HepG2 (cell line): ENCODE data around the gene ATRAID. TPM values are rescaled to one million over a fixed set of nuclear protein-coding genes. Genes with fewer than 3 reads are reported as not detected.

Experiments used
- ATAC-seq: fragments of 200-7000 bp; cut with Tn5 transposase; 3 replicates; pipeline ENCODE4 v1.9.1; 2020; ENCODE audit warnings: mild to moderate bottlenecking, moderate library complexity
- Bru-seq: library from RNA; stranded (reverse); fragments of 400-500 nt; gene quantifications from one replicate; lab custom pipeline; 2021; lab: Mats Ljungman, UMichigan
- BruChase-seq, 2 experiments: library from RNA; stranded (reverse); fragments of 400-500 nt; gene quantifications; one replicate each; lab custom pipeline; 2021; lab: Mats Ljungman, UMichigan
- BruUV-seq: library from RNA; stranded (reverse); fragments of 400-500 nt; replicated peaks from 2 replicates; lab custom pipeline; 2021; lab: Mats Ljungman, UMichigan
- CTCF ChIA-PET: fragments of 300-600 bp; formaldehyde crosslinking; extraction: SDS; loops from one replicate; lab custom pipeline; 2021; ENCODE audit warnings: low total read pairs, inconsistent platforms, low intra/inter-chr PET ratio; lab: Yijun Ruan, JAX
- POLR2A ChIA-PET: fragments of 350-600 bp; sonication (Branson Sonifier 250); formaldehyde crosslinking; loops from one replicate; lab custom pipeline; 2020; ENCODE audit warnings: antibody characterized with exemption, inconsistent platforms; lab: Yijun Ruan, JAX
- DNase-seq: peaks from one replicate; pipeline ENCODE4 v3.0.0-alpha.2; 2015; ENCODE audit warnings: low spot score
- FAIRE-seq: peaks from 3 replicates; lab custom pipeline; 2011; peaks lifted over from hg19 to GRCh38; lab: Jason Lieb, UNC
- H2AFZ ChIP-seq: one replicate; pipeline ENCODE4 v1.6.1; 2011; ENCODE audit warnings: low read length, inconsistent platforms
- H3K27ac ChIP-seq: fragments of 300-600 bp; 3 replicates; pipeline ENCODE4 v1.8.0; 2011; ENCODE audit warnings: mixed run types, mild to moderate bottlenecking, mixed read lengths, low read length, inconsistent platforms; ENCODE audit not compliant: insufficient read depth; ENCODE audit errors: extremely low read length
- H3K27me3 ChIP-seq, 2 experiments: fragments of 200-600 bp in 1 of 2; 2 replicates in 1 of 2; 3 replicates in 1 of 2; pipeline versions ENCODE4 v1.6.0 to v1.8.0; 2011; ENCODE audit warnings: low read length in 2 of 2, mild to moderate bottlenecking in 2 of 2, moderate library complexity in 2 of 2, inconsistent platforms in 1 of 2; ENCODE audit not compliant: insufficient read depth in 2 of 2, control insufficient read depth in 1 of 2
- H3K36me3 ChIP-seq, 2 experiments: fragments of 200-600 bp in 1 of 2; replicated peaks in 1 of 2; 2 replicates in 1 of 2; 3 replicates in 1 of 2; pipeline versions ENCODE4 v1.5.1 to v1.8.0; 2011; ENCODE audit warnings: low read length in 2 of 2, inconsistent platforms in 1 of 2; ENCODE audit not compliant: insufficient read depth in 2 of 2, control insufficient read depth in 1 of 2
- H3K4me1 ChIP-seq: 2 replicates; pipeline ENCODE4 v1.5.1; 2012; ENCODE audit warnings: low read length, inconsistent platforms; ENCODE audit not compliant: insufficient read depth
- H3K4me2 ChIP-seq: 2 replicates; pipeline ENCODE4 v1.6.0; 2011; ENCODE audit warnings: low read depth, low read length, inconsistent platforms
- H3K4me3 ChIP-seq, 3 experiments: fragments of 200-600 bp in 1 of 3; sonication (generic), shearing (Covaris generic) in 1 of 3; replicated peaks in 1 of 3; 2 replicates each; pipeline ENCODE4 v1.5.1; 2011 to 2016; ENCODE audit warnings: low read length in 3 of 3, inconsistent platforms in 2 of 3, low read depth in 2 of 3, mild to moderate bottlenecking in 2 of 3, control low read depth in 1 of 3, mixed read lengths in 1 of 3; ENCODE audit not compliant: insufficient read depth in 1 of 3
- H3K79me2 ChIP-seq: one replicate; pipeline ENCODE4 v1.6.1; 2011; ENCODE audit warnings: low read length, inconsistent platforms; ENCODE audit not compliant: insufficient read depth
- H3K9ac ChIP-seq: 2 replicates; pipeline ENCODE4 v1.6.0; 2011; ENCODE audit warnings: mild to moderate bottlenecking, low read depth, low read length, inconsistent platforms; ENCODE audit not compliant: insufficient read depth
- H3K9me3 ChIP-seq: 2 replicates; pipeline ENCODE4 v1.5.1; 2012; ENCODE audit warnings: mild to moderate bottlenecking, low read length
- H4K20me1 ChIP-seq: 2 replicates; pipeline ENCODE4 v1.6.0; 2011; ENCODE audit warnings: inconsistent platforms, mild to moderate bottlenecking, low read length, moderate library complexity; ENCODE audit not compliant: insufficient read depth
- FOXP1 ChIP-seq, 2 experiments: fragments of 450-650 bp in 1 of 2; IDR thresholded peaks; 2 replicates each; pipeline ENCODE4 v1.6.1; 2017 to 2018; ENCODE audit warnings: antibody characterized with exemption in 1 of 2
- MAZ ChIP-seq, 2 experiments: sonication (generic) in 1 of 2; formaldehyde crosslinking in 1 of 2; IDR thresholded peaks; 2 replicates each; pipeline versions ENCODE4 v1.5.0 to v1.6.1; 2012 to 2020; ENCODE audit warnings: low read depth in 2 of 2, mild to moderate bottlenecking in 2 of 2, borderline replicate concordance in 1 of 2, improper control_type of control experiment in 1 of 2, low read length in 1 of 2, missing genetic modification reagents in 1 of 2, moderate library complexity in 1 of 2
- MBD4 ChIP-seq: IDR thresholded peaks from 2 replicates; pipeline ENCODE4 v1.6.1; 2012; ENCODE audit warnings: low read length, inconsistent platforms, borderline replicate concordance
- MBNL3 ChIP-seq: fragments of 250-450 bp; sonication (Bioruptor Pico); conservative IDR thresholded peaks from 2 replicates; pipeline ENCODE4 v1.8.0; 2022; ENCODE audit warnings: mild to moderate bottlenecking, inconsistent platforms
- MED13 ChIP-seq: sonication (generic); formaldehyde crosslinking; IDR thresholded peaks from 2 replicates; pipeline ENCODE4 v1.5.0; 2020; ENCODE audit warnings: missing genetic modification reagents
- MIER3 ChIP-seq: IDR thresholded peaks from 2 replicates; pipeline ENCODE4 v1.6.1; 2016; ENCODE audit warnings: missing compliant biosample characterization, borderline replicate concordance
- MYC ChIP-seq: sonication (generic); formaldehyde crosslinking; IDR thresholded peaks from 2 replicates; pipeline ENCODE4 v1.9.0; 2021; ENCODE audit warnings: missing genetic modification reagents, borderline replicate concordance
- NFYC ChIP-seq: IDR thresholded peaks from 2 replicates; pipeline ENCODE4 v1.6.1; 2016; ENCODE audit warnings: missing genetic modification reagents, missing compliant biosample characterization
- SALL2 ChIP-seq: sonication (generic); formaldehyde crosslinking; IDR thresholded peaks from 2 replicates; pipeline ENCODE4 v1.8.1; 2023; ENCODE audit warnings: mild to moderate bottlenecking, missing genetic modification reagents, inconsistent platforms
- SOX5 ChIP-seq: IDR thresholded peaks from 2 replicates; pipeline ENCODE4 v1.6.1; 2016; ENCODE audit warnings: borderline replicate concordance
- ZFP41 ChIP-seq: sonication (generic); formaldehyde crosslinking; IDR thresholded peaks from 2 replicates; pipeline ENCODE4 v1.4.0; 2020; ENCODE audit warnings: mild to moderate bottlenecking, missing genetic modification reagents, borderline replicate concordance
- ZNF510 ChIP-seq: sonication (generic); formaldehyde crosslinking; IDR thresholded peaks from 2 replicates; pipeline ENCODE4 v1.4.0; 2020; ENCODE audit warnings: low read depth, mild to moderate bottlenecking, missing genetic modification reagents
- ZNF557 ChIP-seq: sonication (generic); formaldehyde crosslinking; IDR thresholded peaks from 2 replicates; pipeline ENCODE4 v1.4.0; 2020; ENCODE audit warnings: missing genetic modification reagents
- ZSCAN20 ChIP-seq: sonication (generic); formaldehyde crosslinking; IDR thresholded peaks from 2 replicates; pipeline ENCODE4 v1.4.0; 2020; ENCODE audit warnings: missing genetic modification reagents, mild to moderate bottlenecking, borderline replicate concordance
- WGBS: methylation state at CpG from one replicate; pipeline ENCODE4 v1.1.6; 2017; ENCODE audit warnings: low lambda C conversion rate; 5-methylcytosine and 5-hydroxymethylcytosine counted together
- in situ Hi-C: cut with HindIII; loops from 2 replicates; pipeline ENCODE4 v1.10.0; 2017; ENCODE audit warnings: low pct_unique_long_range_greater_than_20kb; ENCODE audit not compliant: extremely low pct_ligation_motif_present
- intact Hi-C: fragments of 100-400 bp; cut with micrococcal nuclease; formaldehyde crosslinking; loops from one replicate; pipeline ENCODE4 v1.10.0; 2022; ENCODE audit not compliant: unreplicated experiment
- long read RNA-seq, 2 experiments: library from RNA in 1 of 2; library from polyadenylated mRNA in 1 of 2; stranded (forward) in 1 of 2; unstranded in 1 of 2; transcript quantifications; one replicate each; pipeline ENCODE4 v2.0.0, GENCODE V29; 2019 to 2022
- polyA minus RNA-seq, 3 experiments: library from RNA; depleted of rRNA, polyadenylated mRNA; stranded (reverse); fragments of >200 nt; gene quantifications; 2 replicates each; pipeline ENCODE4 v1.2.3, GENCODE V29; 2011; ENCODE audit warnings: low replicate concordance in 1 of 3
- polyA plus RNA-seq, 8 experiments: library from polyadenylated mRNA; depleted of rRNA in 3 of 8; stranded (reverse) in 7 of 8; unstranded in 1 of 8; fragments of >200 nt; fragmentation: Illumina TruSeq in 4 of 8; extraction: Trizol in 4 of 8; gene quantifications; 2 replicates each; pipeline versions ENCODE4 v1.2.1 to v1.2.3, GENCODE V29; 2011 to 2016; ENCODE audit warnings: low read depth in 4 of 8, missing spikeins in 1 of 8, mixed read lengths in 1 of 8; ENCODE audit not compliant: insufficient read depth in 1 of 8
- total RNA-seq, 5 experiments: library from RNA; depleted of rRNA; stranded (reverse); fragments of >200 nt; fragmentation: Illumina TruSeq; extraction: Trizol; gene quantifications; 2 replicates each; pipeline ENCODE4 v1.2.3, GENCODE V29; 2016; ENCODE audit warnings: low read depth in 1 of 5
- TF ChIP-seq, protein P1 (sequence below): IDR thresholded peaks from 2 replicates; pipeline ENCODE4 v1.6.1; 2012; ENCODE audit warnings: low read depth, low read length, improper control_type of control experiment

Gene ATRAID
- total RNA-seq (2016; rRNA removed; fragmentation: Illumina TruSeq; extraction: Trizol) (130 and 207 TPM in 2 replicates), polyA plus RNA-seq (2011; rRNA removed) (280 and 382 TPM in 2 replicates), polyA minus RNA-seq (2011; rRNA and poly(A)+ RNA removed; ENCODE audit: low replicate concordance) (164 and 175 TPM in 2 replicates), Bru-seq, nascent RNA (percentile 96 among the genes with signal in this experiment), BruChase-seq, experiment 1, labeled RNA remaining after a 6-hour chase (percentile 93 among the genes with signal in this experiment), BruChase-seq, experiment 2, labeled RNA remaining after a 2-hour chase (percentile 89 among the genes with signal in this experiment)
- 237 and 301 TPM in 2 replicates for total RNA-seq (2016; cell fraction: cytosol; rRNA removed; fragmentation: Illumina TruSeq; extraction: Trizol; ENCODE audit: low read depth)
- 124 and 208 TPM in 2 replicates for total RNA-seq (2016; cell fraction: insoluble cytoplasmic fraction; rRNA removed; fragmentation: Illumina TruSeq; extraction: Trizol)
- 240 and 276 TPM in 2 replicates for total RNA-seq (2016; cell fraction: membrane; rRNA removed; fragmentation: Illumina TruSeq; extraction: Trizol)
- total RNA-seq (2016; cell fraction: nucleus; rRNA removed; fragmentation: Illumina TruSeq; extraction: Trizol), result 132 and 154 TPM in 2 replicates
- 388 and 397 TPM in 2 replicates for polyA plus RNA-seq (2011; cell fraction: cytosol; rRNA removed)
- polyA plus RNA-seq (2011; cell fraction: nucleus; rRNA removed), result 165 and 172 TPM in 2 replicates
- 120 and 153 TPM in 2 replicates for polyA plus RNA-seq (2012)
- 273 and 357 TPM in 2 replicates for polyA plus RNA-seq (2016; cell fraction: cytosol; fragmentation: Illumina TruSeq; extraction: Trizol; ENCODE audit: low read depth)
- 125 and 139 TPM in 2 replicates for polyA plus RNA-seq (2016; cell fraction: insoluble cytoplasmic fraction; fragmentation: Illumina TruSeq; extraction: Trizol; ENCODE audit: low read depth)
- polyA plus RNA-seq (2016; cell fraction: membrane; fragmentation: Illumina TruSeq; extraction: Trizol; ENCODE audit: low read depth), result 241 and 285 TPM in 2 replicates
- polyA plus RNA-seq (2016; cell fraction: nucleus; fragmentation: Illumina TruSeq; extraction: Trizol; ENCODE audit: insufficient read depth, low read depth), result 232 and 249 TPM in 2 replicates
- polyA minus RNA-seq (2011; cell fraction: cytosol; rRNA and poly(A)+ RNA removed), result 98.3 and 110 TPM in 2 replicates
- polyA minus RNA-seq (2011; cell fraction: nucleus; rRNA and poly(A)+ RNA removed), result 161 and 181 TPM in 2 replicates
- long read RNA-seq, experiment 1, transcript ATRAID-202 (7 exons, 1,059 nt), result minor isoform, 90 of 362 reads
- long read RNA-seq, experiment 1, transcript ATRAID-201 (7 exons, 1,240 nt), result major isoform, 262 of 362 reads
- long read RNA-seq, experiment 1, partial matches to known transcripts, result 3 of 362 reads
- long read RNA-seq, experiment 1, other reads (novel, unspliced or antisense), result 4 of 362 reads
- long read RNA-seq, experiment 2, transcript ATRAID-202 (7 exons, 1,059 nt), result minor isoform, 57 of 328 reads
- long read RNA-seq, experiment 2, transcript ATRAID-204 (2 exons, 561 nt), result minor isoform, 6 of 328 reads
- long read RNA-seq, experiment 2, transcript ATRAID-201 (7 exons, 1,240 nt), result major isoform, 245 of 328 reads
- long read RNA-seq, experiment 2, partial matches to known transcripts, result 8 of 328 reads
- long read RNA-seq, experiment 2, other reads (novel, unspliced or antisense), result 12 of 328 reads

- CTCF ChIA-PET, result no interaction called here
- Histone ChIP-seq H3K9me3 (no peaks in the 10 kb centered on the region), H3K79me2 (peaks cover 47% of the 10 kb centered on the region), H3K36me3 (peaks cover 13 to 41% of the 10 kb centered on the region in 2 experiments), H3K4me3 (peak within 1 kb of the TSS; percentile 87 to 93 (median 89)), H2AFZ (no peak within 1 kb of the TSS), H3K9ac (peak within 1 kb of the TSS; percentile 99), H3K27me3 (no peaks in the 10 kb centered on the region; a peak in 1 of 5 replicates), H3K4me2 (peak within 1 kb of the TSS; percentile 99), H3K4me1 (peaks cover 67% of the 10 kb centered on the region), H3K27ac (peak within 1 kb of the TSS; percentile 97), H4K20me1 (no peaks in the 10 kb centered on the region)
- ATAC-seq (peak; percentile 91), DNase-seq (peak; percentile 82), FAIRE-seq (peak; percentile 4)
- WGBS, result 0% methylated on average over 5 of the region's 73 CpGs
- POLR2A ChIA-PET, result interaction anchor here (0.6 to 3.0 kb wide), 32 partner anchors 9 to 216 kb away, joined by 3 to 15 read pairs (median 5); partner anchors contain the start of genes ABHD1, AGBL5, CGREF1 and KHK
- in situ Hi-C loops, result no loop called here
- intact Hi-C loops, result loop anchor here (5.0 kb wide), 1 partner anchor 115 kb away; no protein-coding TSS in a partner anchor
- BruUV-seq, result no TSS peak
- TF ChIP-seq MBD4 (no peak), SOX5 (peak; percentile 39; the same call in 1 of the 2 replicates), ZNF557 (CRISPR knock-in tag) (no peak), ZSCAN20 (CRISPR knock-in tag) (0 out of 2 replicates have a peak, but pooled peaks have one; percentile 17), MYC (peak; percentile 3), MED13 (peak; percentile 73; the same call in 1 of the 2 replicates), NFYC (CRISPR knock-in tag) (no peak; the same call in 1 of the 2 replicates), MIER3 (CRISPR knock-in tag) (no peak; the same call in 1 of the 2 replicates), ZFP41 (CRISPR knock-in tag) (peak; percentile 84; the same call in 1 of the 2 replicates), SALL2 (CRISPR knock-in tag) (peak; percentile 97), MBNL3 (CRISPR knock-in tag) (no peak), FOXP1 (IDR thresholded peaks at IDR 0.05) (no peak), FOXP1 (CRISPR knock-in tag; IDR thresholded peaks at IDR 0.05) (no peak), ZNF510 (CRISPR knock-in tag) (0 out of 2 replicates have a peak, but pooled peaks have one; percentile 68), MAZ (IDR thresholded peaks at IDR 0.05; ENCODE audit: borderline replicate concordance, low read depth, low read length) (peak; percentile 73), MAZ (CRISPR knock-in tag; IDR thresholded peaks at IDR 0.05; ENCODE audit: low read depth) (peak; percentile 95)
- TF ChIP-seq, protein P1, sequence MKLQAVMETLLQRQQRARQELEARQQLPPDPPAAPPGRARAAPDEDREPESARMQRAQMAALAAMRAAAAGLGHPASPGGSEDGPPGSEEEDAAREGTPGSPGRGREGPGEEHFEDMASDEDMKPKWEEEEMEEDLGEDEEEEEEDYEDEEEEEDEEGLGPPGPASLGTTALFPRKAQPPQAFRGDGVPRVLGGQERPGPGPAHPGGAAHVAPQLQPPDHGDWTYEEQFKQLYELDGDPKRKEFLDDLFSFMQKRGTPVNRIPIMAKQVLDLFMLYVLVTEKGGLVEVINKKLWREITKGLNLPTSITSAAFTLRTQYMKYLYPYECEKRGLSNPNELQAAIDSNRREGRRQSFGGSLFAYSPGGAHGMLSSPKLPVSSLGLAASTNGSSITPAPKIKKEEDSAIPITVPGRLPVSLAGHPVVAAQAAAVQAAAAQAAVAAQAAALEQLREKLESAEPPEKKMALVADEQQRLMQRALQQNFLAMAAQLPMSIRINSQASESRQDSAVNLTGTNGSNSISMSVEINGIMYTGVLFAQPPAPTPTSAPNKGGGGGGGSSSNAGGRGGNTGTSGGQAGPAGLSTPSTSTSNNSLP, result no peak
Measured at GRCh38 chr2:27211943-27212625, at the start of gene ATRAID, which contains the start of gene SLC5A6. TSS of gene ATRAID (plus strand) at chr2:27212041. CDS start at chr2:27212369, 328 bp downstream. TSS of gene SLC5A6 (minus strand) at chr2:27212268. CDS start at chr2:27207650, 4,618 bp downstream.
